Choroid plexus epithelial cell (primary cell): Measurements from ENCODE around the gene ARFGEF3.
"Not testable (repeated sequence)": the region's sequence is repeated elsewhere in the genome, so short reads cannot be mapped to it uniquely, and the experiment has no call there.

Experiments
- DNase-seq: peaks from one replicate; pipeline ENCODE4 v3.0.0-alpha.2; 2010; ENCODE audit warnings: low read depth
- H3K4me3 ChIP-seq: 2 replicates; pipeline ENCODE4 v1.5.1; 2011; ENCODE audit warnings: low read depth, mild to moderate bottlenecking, control low read depth, low read length, moderate library complexity
- TF ChIP-seq, protein P1 (sequence below): conservative IDR thresholded peaks from 2 replicates; pipeline ENCODE4 v1.5.1; 2011; ENCODE audit warnings: low read depth, mild to moderate bottlenecking, control low read depth, inconsistent platforms, low read length, moderate library complexity

The ARFGEF3 gene

GRCh38 chr6:138357928-138358327, 196.2 kb downstream of the ARFGEF3 start:
- TF ChIP-seq, protein P1, sequence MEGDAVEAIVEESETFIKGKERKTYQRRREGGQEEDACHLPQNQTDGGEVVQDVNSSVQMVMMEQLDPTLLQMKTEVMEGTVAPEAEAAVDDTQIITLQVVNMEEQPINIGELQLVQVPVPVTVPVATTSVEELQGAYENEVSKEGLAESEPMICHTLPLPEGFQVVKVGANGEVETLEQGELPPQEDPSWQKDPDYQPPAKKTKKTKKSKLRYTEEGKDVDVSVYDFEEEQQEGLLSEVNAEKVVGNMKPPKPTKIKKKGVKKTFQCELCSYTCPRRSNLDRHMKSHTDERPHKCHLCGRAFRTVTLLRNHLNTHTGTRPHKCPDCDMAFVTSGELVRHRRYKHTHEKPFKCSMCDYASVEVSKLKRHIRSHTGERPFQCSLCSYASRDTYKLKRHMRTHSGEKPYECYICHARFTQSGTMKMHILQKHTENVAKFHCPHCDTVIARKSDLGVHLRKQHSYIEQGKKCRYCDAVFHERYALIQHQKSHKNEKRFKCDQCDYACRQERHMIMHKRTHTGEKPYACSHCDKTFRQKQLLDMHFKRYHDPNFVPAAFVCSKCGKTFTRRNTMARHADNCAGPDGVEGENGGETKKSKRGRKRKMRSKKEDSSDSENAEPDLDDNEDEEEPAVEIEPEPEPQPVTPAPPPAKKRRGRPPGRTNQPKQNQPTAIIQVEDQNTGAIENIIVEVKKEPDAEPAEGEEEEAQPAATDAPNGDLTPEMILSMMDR, result no peak
- H3K4me3 ChIP-seq, result no peak overlapping the region
- DNase-seq, result peak; percentile 13

- DNase-seq, H3K4me3 ChIP-seq: not testable (repeated sequence)
Observed at GRCh38 chr6:138368684-138369083, 206.9 kb downstream of the ARFGEF3 start.

DNA sequence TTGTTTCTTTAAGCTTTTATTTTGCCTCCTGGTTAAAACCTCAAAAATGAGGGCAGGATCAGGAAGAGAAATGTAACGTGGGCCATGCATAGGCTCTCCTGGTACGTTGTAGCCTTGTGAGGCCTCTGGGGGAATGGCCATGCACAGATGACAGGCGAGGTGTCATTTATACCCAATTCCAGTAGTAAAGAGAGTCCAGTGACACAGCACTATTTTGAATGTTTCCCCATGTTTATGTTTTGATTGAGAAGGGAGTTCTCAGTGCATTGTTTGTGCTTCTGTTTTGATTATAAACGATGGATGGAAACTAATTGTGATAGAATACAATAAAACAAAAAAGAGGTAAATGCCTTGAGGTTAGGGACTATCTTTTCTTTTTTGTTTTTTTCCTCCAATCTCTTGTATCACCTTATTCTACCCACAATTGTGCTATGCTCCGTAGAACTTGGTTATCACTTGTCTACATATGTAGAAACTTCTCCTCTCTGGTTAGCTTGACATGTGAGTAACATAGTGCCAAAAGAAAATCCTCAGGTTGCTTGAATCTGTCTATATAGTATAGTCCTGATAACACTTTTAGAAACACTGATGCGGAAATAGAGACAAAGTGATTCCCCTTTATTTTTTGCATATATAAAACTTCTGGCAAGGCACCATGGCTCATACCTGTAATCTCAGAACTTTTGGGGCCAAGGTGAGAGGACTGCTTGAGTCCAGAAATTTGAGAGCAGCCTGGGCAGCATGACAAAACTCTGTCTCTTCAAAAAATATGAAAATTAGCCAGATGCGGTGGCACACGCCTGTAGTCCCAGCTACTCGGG, 209.1 kb downstream of the ARFGEF3 start:
- no peak for DNase-seq
- TF ChIP-seq, protein P1, result no peak
- H3K4me3 ChIP-seq, result no peak overlapping the region

DNA sequence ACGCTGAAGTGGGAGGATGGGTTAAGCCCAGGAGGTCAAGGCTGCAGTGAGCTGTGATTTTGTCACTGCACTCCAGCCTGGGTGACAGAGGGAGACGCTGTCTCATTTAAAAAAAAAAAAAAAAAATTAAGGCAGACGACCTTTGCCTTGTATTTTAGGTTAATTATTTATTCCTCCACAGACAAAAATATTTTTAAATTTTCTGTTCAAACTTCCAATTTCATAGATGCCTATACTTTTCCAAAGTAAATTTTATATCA, 209.6 kb downstream of the ARFGEF3 start:
- H3K4me3 ChIP-seq, result no peak overlapping the region
- TF ChIP-seq, protein P1, result no peak
- DNase-seq, result no peak

DNA sequence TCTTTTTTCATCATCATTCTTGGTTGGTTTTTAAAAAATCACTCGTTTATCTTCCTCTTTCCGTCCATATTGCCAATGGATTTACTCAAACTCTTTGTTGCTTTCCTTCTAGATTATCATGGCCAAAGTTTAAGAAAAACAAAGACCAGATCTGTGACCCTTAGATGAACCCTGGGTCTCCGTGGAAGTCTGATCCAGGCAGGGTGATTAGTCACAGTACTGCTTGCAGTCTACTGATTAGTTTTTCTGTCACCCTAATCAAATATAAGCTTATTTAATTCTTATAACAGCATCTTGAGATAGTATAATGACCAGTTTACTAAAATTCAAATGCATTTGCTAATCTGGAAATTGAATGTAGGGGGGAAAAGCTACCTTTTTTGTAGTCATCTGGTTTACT, 210.0 kb downstream of the ARFGEF3 start:
- TF ChIP-seq, protein P1, result no peak
- peak; percentile 42 for DNase-seq

GRCh38 chr6:138372711-138373463, 211.1 kb downstream of the ARFGEF3 start:
- no peak overlapping the region for H3K4me3 ChIP-seq
- TF ChIP-seq, protein P1, result no peak
- peak; percentile 45 for DNase-seq

More for the DNA sequence above, 210.0 kb downstream of the ARFGEF3 start:
- no peak overlapping the region for H3K4me3 ChIP-seq

- no peak for DNase-seq
- no peak overlapping the region for H3K4me3 ChIP-seq
- TF ChIP-seq, protein P1, result no peak
Observed at GRCh38 chr6:138374230-138374629, 212.5 kb downstream of the ARFGEF3 start.
